WERI-Rb-1 (cell line): ENCODE results near the gene MEAF6.

Source experiments
- DNase-seq: peaks from one replicate; pipeline ENCODE4 v3.0.0-alpha.2; 2020
- H3K27ac ChIP-seq: fragments of 250-450 bp; sonication (Bioruptor Pico); 2 replicates; pipeline ENCODE4 v1.5.1; 2020; ENCODE audit warnings: mild to moderate bottlenecking, moderate library complexity
- H3K27me3 ChIP-seq: fragments of 250-450 bp; sonication (Bioruptor Pico); 2 replicates; pipeline ENCODE4 v1.5.1; 2021; ENCODE audit warnings: mild to moderate bottlenecking, low read depth, moderate library complexity; ENCODE audit not compliant: insufficient read depth, severe bottlenecking
- H3K36me3 ChIP-seq: fragments of 250-450 bp; sonication (Bioruptor Pico); 2 replicates; pipeline ENCODE4 v1.5.1; 2020; ENCODE audit warnings: mild to moderate bottlenecking, moderate library complexity
- H3K4me3 ChIP-seq: 2 replicates; pipeline ENCODE4 v1.5.1; 2011; ENCODE audit warnings: low read depth, mild to moderate bottlenecking, control low read depth, low read length
- H3K9me3 ChIP-seq: fragments of 250-450 bp; sonication (Bioruptor Pico); 2 replicates; pipeline ENCODE4 v1.5.1; 2021; ENCODE audit warnings: mild to moderate bottlenecking, moderate library complexity; ENCODE audit not compliant: severe bottlenecking
- CTCF ChIP-seq: IDR thresholded peaks from 2 replicates; pipeline ENCODE4 v1.5.1; 2011; ENCODE audit warnings: low read depth, mild to moderate bottlenecking, control low read depth, inconsistent platforms, low read length

Gene MEAF6

DNA sequence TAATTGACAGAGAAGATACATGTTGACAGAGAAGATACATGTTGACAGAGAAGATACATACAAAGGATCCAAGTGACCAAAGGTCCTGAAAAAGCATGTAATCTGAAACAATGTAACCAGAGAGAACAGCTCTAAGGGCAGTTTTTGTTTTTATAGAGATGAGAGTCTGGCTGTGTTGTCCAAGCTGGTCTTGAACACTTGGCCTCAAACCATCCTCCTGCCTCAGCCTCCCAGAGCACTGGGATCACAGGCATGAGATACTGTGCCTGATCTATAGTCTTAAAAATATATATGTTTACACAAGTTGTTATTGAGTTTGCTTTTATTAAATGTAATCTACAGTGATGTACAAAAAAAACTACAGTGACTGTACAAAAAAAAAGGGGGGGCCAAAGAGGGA, 12.5 kb downstream of the MEAF6 start:
- Histone ChIP-seq H3K36me3 (peaks cover 75% of the 10 kb centered on the region), H3K4me3 (no peak overlapping the region), H3K9me3 (no peaks in the 10 kb centered on the region), H3K27ac (no peak overlapping the region), H3K27me3 (no peaks in the 10 kb centered on the region)
- no peak for TF ChIP-seq CTCF
- DNase-seq: no peak

- no peaks in the 10 kb centered on the region for H3K27me3 ChIP-seq
- H3K36me3 ChIP-seq: peaks cover 76% of the 10 kb centered on the region
- no peak for DNase-seq
- H3K9me3 ChIP-seq: no peaks in the 10 kb centered on the region
- no peak overlapping the region for H3K27ac ChIP-seq
- no peak overlapping the region for H3K4me3 ChIP-seq
- TF ChIP-seq CTCF: no peak
Observed at GRCh38 chr1:37501661-37502060, 12.9 kb downstream of the MEAF6 start.

- TF ChIP-seq CTCF: no peak
- Histone ChIP-seq H3K27ac (no peak overlapping the region), H3K9me3 (no peaks in the 10 kb centered on the region), H3K4me3 (no peak overlapping the region), H3K27me3 (no peaks in the 10 kb centered on the region), H3K36me3 (peaks cover 67% of the 10 kb centered on the region)
- no peak for DNase-seq
Observed at GRCh38 chr1:37498872-37499617, 15.5 kb downstream of the MEAF6 start.

DNA sequence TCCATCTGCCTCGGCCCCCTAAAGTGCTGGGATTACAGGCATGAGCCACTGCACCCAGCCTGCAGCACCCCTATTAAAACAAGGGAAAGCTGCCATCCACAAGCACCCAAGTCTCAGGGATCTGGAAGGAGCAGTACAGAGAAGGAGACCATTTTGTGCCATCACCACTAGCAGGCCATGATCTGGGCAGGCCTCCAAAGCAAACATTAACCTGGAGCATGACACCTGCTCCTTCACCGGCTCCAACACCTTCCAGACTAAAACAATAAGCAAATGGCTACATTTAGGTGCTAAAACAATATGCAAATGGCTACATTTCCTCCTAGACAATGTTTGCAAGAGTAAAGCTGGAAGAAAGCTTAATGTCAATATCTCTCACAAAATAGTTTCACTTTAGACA, 16.7 kb downstream of the MEAF6 start:
- Histone ChIP-seq H3K27ac (no peak overlapping the region), H3K4me3 (no peak overlapping the region), H3K36me3 (peaks cover 71% of the 10 kb centered on the region), H3K9me3 (no peaks in the 10 kb centered on the region), H3K27me3 (no peaks in the 10 kb centered on the region)
- DNase-seq: no peak
- TF ChIP-seq CTCF: no peak

- H3K9me3 ChIP-seq: no peaks in the 10 kb centered on the region
- no peak overlapping the region for H3K4me3 ChIP-seq
- no peak for DNase-seq
- H3K27ac ChIP-seq: no peak overlapping the region
- no peak for TF ChIP-seq CTCF
- H3K36me3 ChIP-seq: peaks cover 67% of the 10 kb centered on the region
- no peaks in the 10 kb centered on the region for H3K27me3 ChIP-seq
Observed at GRCh38 chr1:37495875-37496274, 18.7 kb downstream of the MEAF6 start.
